ENCODE results near the gene OR6Q1.

DNA sequence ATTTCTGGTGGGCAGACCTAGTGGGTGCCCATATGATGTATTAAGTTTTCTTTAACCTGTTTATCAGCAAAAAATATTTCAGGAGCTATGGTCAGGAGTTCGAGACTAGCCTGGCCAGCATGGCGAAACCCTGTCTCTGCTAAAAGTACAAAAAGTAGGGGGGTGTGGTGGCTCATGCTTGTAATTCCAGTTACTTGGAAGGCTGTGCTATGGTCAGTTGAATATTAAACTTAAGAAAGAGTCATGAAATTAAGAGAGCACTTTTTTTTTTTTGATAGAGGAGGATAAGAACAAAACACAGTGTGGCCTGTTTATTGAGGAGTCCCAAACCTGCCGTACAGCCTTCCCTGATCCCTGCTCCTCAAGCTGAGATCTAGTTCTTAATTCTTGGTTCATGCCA is 29.8 kb downstream of the OR6Q1 start:
- no peak for TF ChIP-seq CTCF (IDR thresholded peaks at IDR 0.05; ENCODE audit: low read length)
- no peak for TF ChIP-seq EZH2 (optimal IDR thresholded peaks at IDR 0.05; ENCODE audit: low read depth, low read length)
- TF ChIP-seq EZH2phosphoT487 (IDR thresholded peaks at IDR 0.05; ENCODE audit: low read length), result no peak

Measured in MM.1S (cell line).